HG03571 (cell line): ENCODE measurements around the gene STX12.

Experiments
- ATAC-seq: cut with Tn5 transposase; IDR thresholded peaks from one replicate; pipeline ENCODE4 v1.9.1; 2021; ENCODE audit not compliant: unreplicated experiment

The STX12 gene

GRCh38 chr1:27772932-27773825 lies at the start of gene STX12:
Gene STX12 (plus strand): TSS chr1:27773219. CDS start chr1:27773308, 89 bp downstream.
- ATAC-seq: peak; percentile 94

GRCh38 chr1:27724961-27725373 lies 48.1 kb upstream of the STX12 start:
- ATAC-seq: no peak

GRCh38 chr1:27725374-27726172 lies 47.4 kb upstream of the STX12 start, which contains the start of gene FAM76A:
Gene FAM76A (plus strand): TSS chr1:27725961. CDS start chr1:27726081, 120 bp downstream.
- peak; percentile 95 for ATAC-seq

- ATAC-seq: peak; percentile 18
These were observed 46.6 kb upstream of the STX12 start for GRCh38 chr1:27726173-27727044.

GRCh38 chr1:27727126-27727525 lies 45.9 kb upstream of the STX12 start:
- no peak for ATAC-seq

- no peak for ATAC-seq
These were observed 36.8 kb upstream of the STX12 start for GRCh38 chr1:27736252-27736651.

GRCh38 chr1:27741121-27741520 lies 31.9 kb upstream of the STX12 start:
- no peak for ATAC-seq

- ATAC-seq: no peak
These were observed 28.5 kb upstream of the STX12 start for GRCh38 chr1:27744556-27744955.

- ATAC-seq: no peak
These were observed 27.6 kb upstream of the STX12 start for GRCh38 chr1:27745466-27745865.

GRCh38 chr1:27752360-27752759 lies 20.7 kb upstream of the STX12 start:
- no peak for ATAC-seq

- ATAC-seq: no peak
These were observed 17.7 kb upstream of the STX12 start for GRCh38 chr1:27755286-27755685.

GRCh38 chr1:27755865-27756264 lies 17.2 kb upstream of the STX12 start:
- ATAC-seq: no peak

GRCh38 chr1:27759236-27759635 lies 13.8 kb upstream of the STX12 start:
- ATAC-seq: no peak

GRCh38 chr1:27760426-27760825 lies 12.6 kb upstream of the STX12 start:
- no peak for ATAC-seq

- ATAC-seq: no peak
These were observed 11.0 kb upstream of the STX12 start for GRCh38 chr1:27762033-27762432.

GRCh38 chr1:27763358-27763757 lies 9.7 kb upstream of the STX12 start:
- ATAC-seq: no peak

- ATAC-seq: no peak
These were observed 2.7 kb upstream of the STX12 start for GRCh38 chr1:27770293-27770830.

GRCh38 chr1:27772036-27772931 lies 735 bp upstream of the STX12 start:
- ATAC-seq: no peak

GRCh38 chr1:27773826-27774445 lies 917 bp downstream of the STX12 start:
- no peak for ATAC-seq
